HFFc6 (cell line): Measurements from ENCODE around the gene CLOCK. TPM values are rescaled to one million over a fixed set of nuclear protein-coding genes. Genes with fewer than 3 reads are reported as not detected.

Experiments
- DNase-seq: peaks from one replicate; pipeline ENCODE4 v3.0.0-alpha.2; 2018
- H3K27ac Mint-ChIP-seq: 2 replicates; pipeline ENCODE4 v1.8.0; 2020; ENCODE audit warnings: mild to moderate bottlenecking, mixed read lengths
- H3K27me3 Mint-ChIP-seq: 2 replicates; pipeline ENCODE4 v1.8.0; 2021; ENCODE audit warnings: mild to moderate bottlenecking, moderate library complexity, mixed read lengths; ENCODE audit not compliant: insufficient read depth
- H3K36me3 Mint-ChIP-seq: 2 replicates; pipeline ENCODE4 v1.8.0; 2021; ENCODE audit warnings: low read depth, mixed read lengths
- H3K4me1 Mint-ChIP-seq: 2 replicates; pipeline ENCODE4 v1.8.0; 2020; ENCODE audit warnings: low read depth, mixed read lengths
- H3K4me3 Mint-ChIP-seq: 2 replicates; pipeline ENCODE4 v1.8.0; 2020; ENCODE audit warnings: mild to moderate bottlenecking, moderate library complexity, mixed read lengths
- H3K9me3 Mint-ChIP-seq: 2 replicates; pipeline ENCODE4 v1.8.0; 2020; ENCODE audit warnings: mild to moderate bottlenecking, mixed read lengths
- CTCF ChIP-seq: fragments of 200-600 bp; sonication (generic); IDR thresholded peaks from 2 replicates; pipeline ENCODE4 v1.5.0; 2021; ENCODE audit warnings: antibody characterized with exemption, mild to moderate bottlenecking
- total RNA-seq, 6 experiments: library from RNA; stranded (reverse); fragmentation: NEBNext Ultra II Directional; extraction: Animal tissue kit (Norgen Biotek cat#: 25700); gene quantifications; 2 replicates in 1 of 6; 3 replicates in 5 of 6; pipeline ENCODE4 v1.2.3, GENCODE V29; 2021

The CLOCK gene
- total RNA-seq, 6 experiments from 2014 or later = 33.8 to 41.6 (median 37.1) TPM

GRCh38 chr4:55512077-55512476 lies 34.6 kb downstream of the CLOCK start:
- Mint-ChIP-seq H3K27ac (no peak overlapping the region), H3K4me1 (peaks cover 72% of the 10 kb centered on the region), H3K36me3 (peaks cover 9% of the 10 kb centered on the region; the same call in 1 of the 2 replicates), H3K9me3 (no peaks in the 10 kb centered on the region), H3K4me3 (no peak overlapping the region), H3K27me3 (no peaks in the 10 kb centered on the region; the same call in 1 of the 2 replicates)
- TF ChIP-seq CTCF = no peak
- DNase-seq = no peak

GRCh38 chr4:55510685-55511084 lies 36.0 kb downstream of the CLOCK start:
- H3K4me1 Mint-ChIP-seq = peaks cover 66% of the 10 kb centered on the region
- peak overlapping the region; percentile 51 for H3K27ac Mint-ChIP-seq
- no peaks in the 10 kb centered on the region for H3K9me3 Mint-ChIP-seq
- peaks cover 14% of the 10 kb centered on the region for H3K36me3 Mint-ChIP-seq
- H3K27me3 Mint-ChIP-seq = no peaks in the 10 kb centered on the region; the same call in 1 of the 2 replicates
- no peak for TF ChIP-seq CTCF
- H3K4me3 Mint-ChIP-seq = no peak overlapping the region
- no peak for DNase-seq

- no peak for DNase-seq
- no peaks in the 10 kb centered on the region for H3K9me3 Mint-ChIP-seq
- H3K36me3 Mint-ChIP-seq = peaks cover 14% of the 10 kb centered on the region
- no peak for TF ChIP-seq CTCF
- H3K27me3 Mint-ChIP-seq = no peaks in the 10 kb centered on the region; the same call in 1 of the 2 replicates
- no peak overlapping the region for H3K4me3 Mint-ChIP-seq
- peaks cover 59% of the 10 kb centered on the region for H3K4me1 Mint-ChIP-seq
- H3K27ac Mint-ChIP-seq = peak overlapping the region; percentile 51
Observed at GRCh38 chr4:55509266-55509665, 37.4 kb downstream of the CLOCK start.

GRCh38 chr4:55507612-55508011 lies 39.1 kb downstream of the CLOCK start:
- Mint-ChIP-seq H3K36me3 (peaks cover 12% of the 10 kb centered on the region), H3K9me3 (no peaks in the 10 kb centered on the region), H3K27me3 (no peaks in the 10 kb centered on the region; the same call in 1 of the 2 replicates), H3K4me1 (peaks cover 56% of the 10 kb centered on the region), H3K4me3 (no peak overlapping the region), H3K27ac (no peak overlapping the region)
- no peak for DNase-seq
- no peak for TF ChIP-seq CTCF

- Mint-ChIP-seq H3K4me3 (peak overlapping the region; percentile 61), H3K36me3 (peaks cover 20% of the 10 kb centered on the region), H3K9me3 (no peaks in the 10 kb centered on the region), H3K4me1 (peaks cover 30% of the 10 kb centered on the region), H3K27ac (peak overlapping the region; percentile 78), H3K27me3 (peaks cover 2% of the 10 kb centered on the region; the same call in 1 of the 2 replicates)
- peak; percentile 79 for DNase-seq
- no peak for TF ChIP-seq CTCF
Observed at GRCh38 chr4:55503169-55503568, 43.5 kb downstream of the CLOCK start.

GRCh38 chr4:55500072-55500471 lies 46.6 kb downstream of the CLOCK start:
- DNase-seq = no peak
- H3K27ac Mint-ChIP-seq = no peak overlapping the region
- H3K4me1 Mint-ChIP-seq = peaks cover 24% of the 10 kb centered on the region
- no peak for TF ChIP-seq CTCF
- peaks cover 2% of the 10 kb centered on the region; the same call in 1 of the 2 replicates for H3K27me3 Mint-ChIP-seq
- peaks cover 21% of the 10 kb centered on the region for H3K36me3 Mint-ChIP-seq
- no peak overlapping the region for H3K4me3 Mint-ChIP-seq
- no peaks in the 10 kb centered on the region for H3K9me3 Mint-ChIP-seq
